Activated CD8-positive, alpha-beta memory T cell treated with anti-CD3 and anti-CD28 coated beads for 4 hours (primary cell): ENCODE data around the gene TMTC1.

ENCODE experiments used
- DNase-seq, 2 donors: peaks; one replicate each; pipeline ENCODE4 v3.0.0-alpha.2; 2020; ENCODE audit warnings: low read depth in 2 of 2

TMTC1 gene

DNA sequence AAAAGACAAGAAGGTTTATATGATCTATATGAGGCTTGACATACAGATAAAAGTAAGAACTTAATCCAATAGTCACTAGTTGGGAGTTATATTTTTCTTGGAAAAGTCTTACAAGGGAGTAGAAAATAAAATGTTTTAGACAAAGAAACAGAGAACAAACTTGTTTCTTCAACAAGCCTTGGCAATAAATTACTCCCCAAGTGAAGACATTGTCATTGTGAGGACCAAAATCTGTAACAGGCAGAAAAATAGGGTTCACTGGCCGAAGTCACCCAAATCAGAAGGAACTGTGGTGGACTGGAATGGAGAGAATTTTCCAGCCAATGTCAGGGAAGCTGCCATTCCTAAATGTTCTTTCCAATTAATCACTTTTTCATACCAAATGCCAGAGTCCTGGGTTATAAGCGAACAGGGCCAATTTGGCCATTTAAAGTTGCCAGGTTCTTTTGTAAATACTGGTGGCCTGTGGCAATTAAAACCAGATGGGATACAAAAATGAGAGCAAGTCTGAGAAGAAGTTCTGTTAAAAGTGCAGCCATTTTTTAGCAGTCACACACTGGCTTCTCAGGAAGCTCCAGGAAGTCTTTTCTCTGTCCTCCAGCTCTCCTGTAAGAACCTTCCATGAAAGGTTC lies 168.9 kb downstream of the TMTC1 start:
- DNase-seq: no peak

DNA sequence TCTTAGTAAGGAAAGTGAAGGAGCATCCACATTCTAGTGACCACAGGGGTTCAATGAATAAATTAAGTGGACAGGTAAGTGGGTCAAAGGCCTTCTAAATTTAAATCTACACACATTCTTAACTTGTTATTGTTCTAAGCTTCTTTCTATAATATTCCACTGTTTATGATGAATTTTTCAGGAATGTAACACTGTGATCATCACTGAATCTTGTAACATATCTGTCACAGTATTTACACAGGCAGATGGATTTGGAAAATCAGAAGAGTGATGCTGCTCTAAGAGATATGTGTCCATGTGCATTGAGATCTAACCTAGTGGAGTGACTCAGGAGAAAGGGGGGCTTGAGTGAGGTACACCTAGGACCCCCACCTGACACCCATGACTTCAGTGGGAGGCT lies 170.8 kb downstream of the TMTC1 start:
- no peak for DNase-seq

DNA sequence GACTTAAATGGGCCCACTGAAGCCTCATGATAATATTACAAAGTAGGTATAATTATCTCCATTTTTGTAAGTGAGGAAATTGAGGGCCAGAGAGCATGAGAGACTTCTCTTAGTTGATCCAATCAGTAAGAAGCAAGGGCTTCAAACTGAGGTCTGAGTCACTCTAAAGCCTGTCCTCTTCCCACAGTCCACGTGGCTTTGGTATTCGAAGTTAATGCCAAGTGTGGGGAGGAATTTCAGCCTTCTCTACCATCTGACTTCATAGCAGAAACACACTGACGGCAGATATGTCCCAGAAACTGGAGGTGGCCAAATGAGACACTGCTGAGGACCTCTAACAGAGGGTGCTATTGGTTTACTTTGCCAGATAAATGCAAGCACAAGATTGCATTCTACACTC lies 171.8 kb downstream of the TMTC1 start:
- no peak for DNase-seq

DNA sequence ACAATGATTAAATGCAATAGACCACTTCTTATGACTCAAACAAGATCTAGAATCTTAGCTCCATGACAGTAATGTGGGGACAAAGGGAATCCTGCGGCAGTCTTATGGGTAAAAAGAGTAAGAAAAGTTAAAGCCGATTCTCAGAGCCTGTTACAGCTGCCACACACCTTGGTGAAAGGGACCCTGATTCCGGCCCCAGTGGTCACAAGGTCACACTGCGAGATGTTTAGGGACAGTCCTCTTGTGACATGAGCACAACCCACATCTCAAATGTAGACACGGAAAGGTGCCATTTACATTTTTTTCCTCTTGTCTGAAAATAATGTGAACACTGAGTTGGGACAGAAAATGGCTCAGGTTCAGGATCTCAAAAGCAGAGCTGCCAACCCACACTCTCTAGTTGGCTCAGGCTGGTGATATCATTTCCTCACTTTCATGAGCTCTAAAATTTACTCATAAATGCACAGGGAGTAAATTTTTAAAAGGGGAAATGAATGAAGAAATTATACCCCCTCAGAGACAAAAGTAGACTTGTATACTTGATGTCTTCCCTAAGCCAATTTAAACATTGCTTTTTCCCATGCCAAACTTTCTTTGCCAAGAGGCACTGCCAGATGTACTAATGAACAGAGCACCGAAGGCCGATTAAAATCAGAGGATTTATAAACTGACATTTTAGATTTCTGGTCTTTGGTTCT lies 173.1 kb downstream of the TMTC1 start:
- no peak for DNase-seq

DNA sequence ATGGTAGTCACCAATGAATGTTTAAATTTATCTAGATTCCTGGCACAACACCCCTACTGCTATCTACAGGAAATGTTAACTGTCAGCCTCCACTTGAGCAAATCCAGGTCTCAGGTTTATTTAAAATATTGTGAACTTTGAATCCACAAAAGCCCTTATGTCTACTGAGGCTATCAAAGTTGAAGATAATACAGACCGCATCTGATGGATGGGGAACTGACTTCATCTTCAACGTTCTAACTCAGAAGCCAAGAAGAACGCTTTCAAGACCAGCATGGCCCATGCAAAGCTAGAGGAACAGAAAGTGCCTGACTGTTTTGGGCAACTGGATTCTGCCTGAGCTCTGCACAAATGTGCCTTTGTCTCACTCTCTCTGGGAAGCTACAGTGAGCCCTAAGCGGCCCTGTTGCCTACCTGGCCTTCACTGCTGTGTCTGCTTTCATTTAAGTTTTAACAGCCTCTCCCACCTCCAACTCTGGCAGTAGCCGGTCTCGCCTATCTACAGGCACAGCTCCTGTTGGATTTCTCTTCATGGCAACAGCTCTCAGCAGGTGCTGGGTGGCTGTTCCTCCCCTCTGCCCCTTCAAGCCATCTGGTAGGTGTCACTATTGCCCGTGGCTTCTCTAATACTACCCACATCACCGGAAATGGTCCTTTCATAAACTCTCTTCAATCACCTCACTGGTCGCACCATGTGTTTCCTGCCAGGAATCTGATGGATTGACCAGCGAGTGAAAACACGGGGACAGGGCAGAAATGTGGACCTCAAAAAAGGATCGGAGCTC lies 174.1 kb downstream of the TMTC1 start:
- DNase-seq: no peak

DNA sequence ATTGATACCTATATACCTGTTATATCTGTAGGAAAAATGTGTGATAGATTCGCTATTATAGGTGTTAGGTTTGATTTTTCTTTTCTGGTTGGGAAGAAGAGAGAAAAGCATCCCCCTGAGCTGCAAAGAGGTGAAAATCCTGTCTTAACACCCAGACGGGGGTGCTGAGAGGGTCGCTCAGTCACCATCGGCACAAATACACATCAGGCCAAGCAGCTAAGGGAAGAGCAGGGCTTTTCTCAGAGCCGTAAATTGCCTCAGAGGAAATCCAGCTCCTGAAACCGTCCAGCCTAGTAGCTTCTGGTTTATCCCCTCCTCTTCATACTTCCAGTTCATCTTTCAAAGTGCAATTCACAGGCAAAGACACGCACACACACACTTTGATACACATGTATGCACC lies 175.2 kb downstream of the TMTC1 start:
- DNase-seq: no peak

DNA sequence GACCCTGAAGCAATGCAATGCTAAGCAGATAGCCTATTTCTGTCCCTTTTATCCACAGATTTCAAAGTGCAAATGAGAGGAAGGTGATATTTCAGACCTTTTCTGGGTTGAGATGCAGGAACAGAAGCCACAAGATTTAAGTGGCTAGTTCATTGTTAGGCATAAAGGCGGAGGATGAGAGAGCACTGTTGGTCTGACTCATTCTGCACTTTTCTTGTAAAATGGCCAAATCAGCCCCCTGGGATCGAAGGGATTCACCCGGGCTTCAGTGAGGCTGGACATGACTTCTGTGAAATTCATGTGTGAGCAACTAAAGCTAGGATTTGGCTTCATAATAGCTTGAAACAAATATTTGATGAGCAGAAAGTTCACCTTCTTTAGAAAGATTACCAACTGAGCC lies 184.4 kb downstream of the TMTC1 start:
- DNase-seq: no peak

DNA sequence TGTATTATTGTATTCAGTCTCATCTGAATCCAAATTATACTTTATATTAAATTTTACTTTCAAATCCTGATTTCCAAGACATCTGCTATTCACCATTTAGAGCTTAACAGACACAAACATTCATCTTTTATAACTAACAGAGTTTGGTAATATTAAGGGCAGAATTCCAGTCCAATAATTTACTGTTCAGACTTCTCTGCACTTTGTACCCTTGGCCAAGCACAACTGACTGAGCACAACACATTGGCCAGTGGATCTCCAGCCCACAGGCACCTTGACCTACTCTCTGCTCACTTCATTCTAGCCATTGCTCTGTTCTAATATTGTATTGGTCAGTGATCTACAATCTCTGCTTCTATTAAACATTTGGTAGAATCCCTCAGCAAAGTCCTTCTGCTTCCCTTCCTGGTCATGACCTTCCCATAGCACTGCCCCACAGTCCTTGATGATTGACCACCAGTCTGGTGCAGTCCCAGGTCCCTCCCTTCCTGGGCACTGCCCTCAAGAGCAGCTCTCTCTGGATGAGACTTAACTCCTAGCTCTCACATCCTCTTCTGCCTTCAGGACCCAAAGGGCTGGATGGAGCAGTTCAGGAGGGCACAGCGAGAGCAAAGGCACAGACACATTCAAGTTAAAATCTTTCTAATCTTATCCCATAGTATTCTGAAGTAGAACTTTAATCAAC lies 188.5 kb downstream of the TMTC1 start:
- DNase-seq: no peak

DNA sequence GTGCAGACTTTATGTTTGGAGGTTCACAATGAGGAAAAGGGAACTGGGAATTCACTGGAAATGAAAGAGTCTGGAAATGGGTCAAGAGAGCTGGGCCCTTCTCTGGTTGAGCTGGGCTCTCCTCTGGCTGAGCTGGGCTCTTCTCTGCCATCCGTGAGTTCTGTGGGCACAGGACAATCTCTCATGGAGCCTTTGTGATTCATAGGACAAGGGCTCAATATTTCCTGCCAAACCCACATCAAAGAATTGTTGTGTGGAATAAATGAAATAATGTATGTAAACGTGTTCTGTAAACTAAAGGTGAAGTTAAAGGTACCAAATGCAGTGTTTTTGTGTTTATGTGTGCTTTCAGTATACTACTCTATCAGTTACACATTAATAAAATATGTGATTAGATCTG lies 190.7 kb downstream of the TMTC1 start:
- DNase-seq: no peak

DNA sequence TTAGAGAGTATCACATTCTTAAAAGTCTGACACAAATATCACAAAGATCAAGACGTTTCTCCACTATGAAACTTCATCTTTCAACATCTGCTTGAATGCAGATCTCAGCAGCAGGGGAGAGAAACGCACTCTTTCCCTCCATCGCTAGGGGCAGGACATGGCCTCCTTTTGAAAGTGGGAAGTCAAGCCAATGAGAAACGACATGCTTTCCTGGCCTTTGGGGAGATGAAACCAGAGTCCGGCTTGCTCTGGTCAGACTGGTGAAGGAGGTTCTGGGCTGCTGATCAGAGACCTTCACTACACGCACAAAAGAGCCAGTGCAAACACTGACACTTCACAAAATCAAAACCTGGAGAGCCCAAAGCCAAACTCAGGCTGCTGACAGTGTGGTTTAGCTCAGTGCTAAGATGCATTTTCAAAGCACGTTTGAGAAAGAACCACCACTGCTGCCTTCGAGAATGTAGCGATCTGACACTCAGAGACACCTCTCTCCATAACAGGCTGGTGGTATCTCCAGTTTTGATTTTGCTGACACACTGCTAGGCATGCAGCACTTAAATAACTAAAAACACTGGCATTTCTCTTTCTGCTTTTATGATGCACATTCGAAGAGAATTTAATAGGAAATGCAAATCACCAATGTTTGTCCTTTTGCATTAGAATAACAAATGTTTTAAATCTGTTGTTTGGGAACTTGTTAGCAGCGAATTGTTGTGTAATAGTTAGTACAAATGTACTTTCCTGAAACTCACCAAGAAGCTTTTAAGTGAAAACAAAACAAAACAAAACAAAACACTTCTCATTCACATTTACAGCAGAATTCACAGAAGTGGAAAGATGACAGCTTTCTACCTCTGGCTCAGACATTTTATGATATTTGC lies 192.4 kb downstream of the TMTC1 start:
- DNase-seq: no peak

DNA sequence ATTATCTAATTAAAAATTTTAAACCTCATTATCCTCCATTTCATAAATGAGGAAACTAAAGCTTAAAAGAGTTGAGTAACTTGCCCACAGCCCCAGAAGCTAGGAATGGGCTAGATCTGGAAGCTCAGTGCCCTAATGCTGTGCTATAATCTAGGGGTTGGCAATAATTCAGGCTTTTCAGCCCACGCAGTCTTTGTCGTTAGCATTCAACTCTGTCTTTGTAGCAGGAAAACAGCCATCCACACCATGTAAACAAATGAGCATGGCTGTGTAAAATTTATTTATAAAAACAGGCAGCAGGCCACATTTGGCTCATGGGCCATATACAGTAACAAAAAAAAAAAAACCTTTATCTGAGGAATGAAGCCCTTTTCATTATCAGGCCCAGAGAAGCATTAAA lies 193.9 kb downstream of the TMTC1 start:
- no peak for DNase-seq

DNA sequence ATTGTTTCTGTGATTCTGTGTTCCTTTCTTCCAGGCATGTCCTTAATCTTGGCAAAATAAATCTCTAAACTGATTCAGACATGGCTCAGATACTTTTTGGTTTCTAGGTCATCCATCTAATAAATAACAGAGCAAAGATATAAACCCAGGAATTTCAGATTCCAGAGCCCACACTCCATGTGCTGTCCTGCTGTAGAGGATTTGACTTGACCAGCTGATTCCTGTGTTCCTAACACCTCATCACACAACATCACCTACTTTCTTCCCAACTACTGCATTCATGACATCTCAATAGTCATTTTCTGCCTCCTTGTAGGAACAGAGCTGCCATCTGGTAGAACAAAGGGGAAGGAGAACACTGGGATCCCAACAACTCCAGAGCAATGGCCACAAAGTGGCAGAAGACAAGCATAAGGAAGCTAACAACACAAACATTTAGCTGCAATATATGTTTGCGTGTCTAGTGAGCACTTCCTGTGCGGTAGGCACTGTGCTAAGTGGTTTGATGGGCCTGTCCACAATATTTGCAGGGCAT lies 194.4 kb downstream of the TMTC1 start:
- DNase-seq: no peak

DNA sequence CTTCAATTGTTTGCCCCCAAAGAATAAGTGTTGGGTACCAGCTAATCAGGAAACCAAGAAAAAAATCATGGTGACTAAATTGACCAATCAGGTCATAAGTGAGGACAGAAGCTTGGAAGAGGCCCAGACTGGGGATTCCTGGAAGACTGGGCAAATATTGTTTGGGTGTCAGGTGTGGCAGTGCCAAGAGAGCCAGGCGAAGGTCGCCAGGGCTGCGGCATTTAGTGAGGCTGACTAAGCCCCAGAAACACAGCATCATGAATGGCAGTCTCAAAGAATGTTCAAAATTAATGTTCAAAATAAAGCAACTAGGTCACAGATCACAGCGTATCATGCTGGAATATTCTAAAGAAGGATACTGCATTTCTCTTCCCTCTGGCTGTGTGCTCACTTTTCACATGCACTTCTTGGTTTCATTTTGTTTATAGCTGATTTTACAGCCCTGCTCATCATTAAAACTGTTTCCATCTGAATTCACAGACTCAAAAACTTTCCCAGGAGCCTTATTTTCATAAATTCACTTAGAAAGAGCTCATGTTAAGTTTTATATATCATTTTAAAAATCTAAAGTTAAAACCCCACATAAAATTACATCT lies 201.0 kb downstream of the TMTC1 start:
- DNase-seq: no peak

DNA sequence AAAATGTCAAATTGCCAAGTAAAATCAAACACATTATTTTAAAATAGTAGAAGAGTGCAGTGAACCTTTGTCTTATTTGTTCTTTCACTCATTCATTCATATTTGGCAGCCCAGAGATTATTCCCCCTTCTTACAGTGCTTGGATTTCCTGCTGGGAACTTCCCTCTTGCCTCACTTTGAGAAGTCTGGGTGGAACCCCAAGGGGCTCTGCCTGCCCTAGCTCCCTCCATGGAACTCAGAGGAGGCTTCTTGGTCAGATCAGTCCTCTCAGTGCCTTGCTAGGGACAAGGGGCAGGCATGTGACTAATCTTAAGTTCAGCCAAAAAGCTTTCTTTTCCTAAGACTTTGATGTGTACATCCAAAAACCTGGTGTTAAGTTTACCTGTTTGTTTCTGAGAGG lies 201.6 kb downstream of the TMTC1 start:
- DNase-seq: no peak

DNA sequence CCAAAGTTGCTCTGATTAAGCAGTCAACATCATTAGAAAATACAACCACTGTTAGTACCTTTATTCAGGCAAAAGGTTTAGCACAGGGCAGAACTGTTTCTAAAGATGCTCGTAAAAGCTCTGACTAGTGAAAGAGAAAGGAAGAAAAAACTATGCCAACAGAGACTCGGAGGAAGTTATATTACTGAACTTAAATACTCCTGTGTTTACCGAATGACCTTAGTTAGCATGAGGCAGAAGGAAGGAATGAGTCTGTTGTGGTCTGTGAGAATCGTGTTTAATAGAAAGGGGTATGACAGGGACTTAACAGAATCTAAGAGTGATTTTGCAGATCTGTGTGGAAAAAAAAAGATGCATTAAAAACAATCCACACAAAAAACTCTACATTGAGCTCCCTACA lies 202.1 kb downstream of the TMTC1 start:
- DNase-seq: no peak

DNA sequence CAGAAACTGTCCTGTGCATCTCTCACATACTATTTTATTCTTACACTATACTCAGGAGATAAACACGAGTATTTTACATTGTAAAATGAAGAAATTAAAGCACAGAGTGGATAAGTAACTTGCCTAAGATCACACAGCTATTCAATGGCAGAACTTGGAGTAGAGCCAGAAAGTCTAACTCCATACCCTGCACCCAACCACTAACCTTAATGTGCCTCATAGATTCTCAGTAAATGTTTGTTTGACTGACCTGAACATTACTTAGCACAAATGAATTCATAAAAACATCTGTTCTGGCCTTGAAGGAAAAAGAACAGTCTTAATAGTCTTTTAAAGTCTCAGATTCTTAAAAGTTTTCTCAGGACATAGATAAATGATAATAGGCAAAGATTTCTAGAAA lies 202.8 kb downstream of the TMTC1 start:
- DNase-seq: no peak

DNA sequence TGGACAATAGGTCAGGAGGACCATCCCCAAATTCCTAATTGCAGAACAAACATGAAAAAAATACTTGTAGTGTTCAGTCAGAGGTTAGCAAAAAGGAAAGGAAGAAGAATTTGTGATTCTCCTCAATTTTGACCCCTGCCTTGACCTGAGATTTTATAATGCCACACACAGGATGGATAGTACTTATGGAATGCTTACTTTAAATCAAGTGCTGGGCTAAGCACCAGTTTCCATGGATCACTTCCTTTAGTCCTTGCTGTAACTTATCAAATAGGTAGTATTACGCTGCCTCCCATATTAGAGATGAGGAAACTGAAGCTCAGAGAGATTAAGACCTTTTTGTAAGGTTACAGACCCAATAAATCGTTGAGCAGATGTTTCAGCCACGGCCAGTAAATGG lies 205.0 kb downstream of the TMTC1 start:
- DNase-seq: no peak

DNA sequence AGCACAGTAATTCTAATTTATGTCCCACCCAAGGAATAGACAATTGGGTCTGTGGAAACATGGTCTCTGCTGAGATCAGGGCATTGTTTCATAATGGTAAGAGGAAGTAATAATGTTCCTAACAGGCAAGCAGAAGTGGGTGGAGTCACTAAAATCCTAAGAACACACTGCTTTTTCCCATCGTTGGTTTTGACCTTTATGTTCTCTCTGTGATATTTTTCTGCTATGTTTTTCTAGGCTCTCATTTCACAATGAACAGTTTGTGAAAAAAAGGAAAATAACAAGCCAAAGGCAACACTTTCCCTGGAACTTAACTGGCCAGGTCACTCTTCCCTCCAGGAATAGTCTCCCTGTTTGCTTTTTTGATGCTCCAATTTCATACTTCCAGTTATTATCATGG lies 205.7 kb downstream of the TMTC1 start:
- no peak for DNase-seq

DNA sequence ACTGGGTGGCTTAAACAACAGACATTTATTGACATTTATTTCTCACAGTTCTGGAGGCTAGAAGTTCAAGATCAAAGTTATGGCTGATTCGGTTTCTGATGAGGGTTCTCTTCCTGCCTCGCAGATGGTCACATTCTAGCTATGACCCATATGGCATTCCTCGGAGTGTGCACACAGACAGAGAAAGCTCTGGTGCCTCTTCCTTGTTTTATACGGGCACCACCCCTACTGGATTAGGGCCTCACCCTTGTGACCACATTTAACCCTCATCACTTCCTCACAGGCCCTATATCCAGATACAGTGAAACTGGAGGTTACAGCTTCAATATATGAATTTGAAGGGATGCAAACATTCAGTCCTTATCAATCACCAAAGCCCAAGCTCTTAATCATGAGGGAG lies 209.2 kb downstream of the TMTC1 start:
- DNase-seq: no peak

DNA sequence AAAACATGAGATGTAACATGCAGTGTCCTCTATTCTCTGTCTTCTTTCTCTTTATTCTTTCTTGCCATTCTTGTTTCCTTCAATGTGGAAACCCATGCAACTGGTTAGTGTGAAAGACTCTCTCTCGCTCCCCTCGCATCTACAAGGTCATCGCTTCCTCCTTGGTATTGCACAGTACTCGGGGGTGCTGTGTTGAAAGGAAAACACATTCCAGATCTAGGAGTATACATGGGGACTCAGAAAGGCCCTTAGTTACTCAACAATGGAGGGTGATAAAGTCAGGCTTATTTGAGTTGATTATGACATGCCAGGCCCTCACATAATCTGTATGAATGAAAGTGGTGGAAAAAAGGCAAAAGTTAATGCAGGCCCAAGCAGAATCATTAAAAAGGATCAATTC lies 210.8 kb downstream of the TMTC1 start:
- no peak for DNase-seq

DNA sequence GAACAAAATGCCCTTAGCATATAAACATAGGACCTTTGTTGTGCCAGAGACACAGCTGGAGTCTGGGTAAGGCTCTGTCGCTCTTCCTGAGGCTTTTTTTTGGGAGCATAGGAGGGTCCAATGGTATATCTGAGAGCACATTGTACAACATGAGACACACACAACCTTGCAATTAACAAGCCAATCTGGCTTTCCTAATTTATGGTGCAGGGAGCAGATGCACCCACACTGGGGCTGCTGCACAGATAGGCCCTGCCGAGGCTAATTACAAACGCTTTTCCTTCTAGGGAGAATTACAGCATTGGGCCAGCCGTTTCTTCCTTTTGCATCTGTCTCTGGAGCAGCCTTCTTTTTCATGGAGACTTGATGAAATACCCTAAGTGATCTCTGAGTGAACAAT lies 211.3 kb downstream of the TMTC1 start:
- DNase-seq: no peak
